Activated B cell treated with CpG ODN at 0.5 μM for 24 hours (primary cell): ENCODE measurements around the gene IFNG. TPM values are rescaled to one million over a fixed set of nuclear protein-coding genes. Genes with fewer than 3 reads are reported as not detected.

ENCODE experiments used
- ATAC-seq: fragments of 200-7000 bp; cut with Tn5 transposase; one replicate; pipeline ENCODE4 v1.10.0; 2021; ENCODE audit warnings: low read depth, mild to moderate bottlenecking, moderate library complexity
- CTCF ChIA-PET: fragments of 350-600 bp; sonication (Branson Sonifier 250); formaldehyde crosslinking; loops from one replicate; lab custom pipeline; 2021; ENCODE audit warnings: antibody characterized with exemption; lab: Charles Lee
- POLR2A ChIA-PET: fragments of 350-600 bp; sonication (Branson Sonifier 250); formaldehyde crosslinking; loops from one replicate; lab custom pipeline; 2021; ENCODE audit warnings: antibody characterized with exemption; lab: Charles Lee
- DNase-seq: peaks from one replicate; pipeline ENCODE4 v3.0.0; 2022
- H3K27ac Mint-ChIP-seq: one replicate; pipeline ENCODE4 v1.8.0; 2020; ENCODE audit warnings: mixed read lengths
- H3K27me3 Mint-ChIP-seq: one replicate; pipeline ENCODE4 v1.8.0; 2021; ENCODE audit warnings: mixed read lengths
- H3K36me3 Mint-ChIP-seq: one replicate; pipeline ENCODE4 v1.8.0; 2021; ENCODE audit warnings: low read depth, mixed read lengths
- H3K4me1 Mint-ChIP-seq: one replicate; pipeline ENCODE4 v1.8.0; 2021; ENCODE audit warnings: mixed read lengths
- H3K4me3 Mint-ChIP-seq: one replicate; pipeline ENCODE4 v1.8.0; 2020; ENCODE audit warnings: mild to moderate bottlenecking, mixed read lengths
- H3K9me3 Mint-ChIP-seq: one replicate; pipeline ENCODE4 v1.8.0; 2020; ENCODE audit warnings: mixed read lengths
- intact Hi-C: fragments of 100-400 bp; cut with micrococcal nuclease; formaldehyde crosslinking; loops from one replicate; pipeline ENCODE4 v1.15.1; 2024
- total RNA-seq: library from RNA; stranded (reverse); gene quantifications from 2 replicates; pipeline ENCODE4 v1.2.3, GENCODE V29; 2022
- TF ChIP-seq, protein P1 (sequence below): fragments of 200-600 bp; IDR thresholded peaks from one replicate; pipeline ENCODE4 v1.8.0; 2022; ENCODE audit warnings: antibody characterized with exemption, mild to moderate bottlenecking

IFNG gene
- total RNA-seq, 1 donor from 2014 or later, result not detected

DNA sequence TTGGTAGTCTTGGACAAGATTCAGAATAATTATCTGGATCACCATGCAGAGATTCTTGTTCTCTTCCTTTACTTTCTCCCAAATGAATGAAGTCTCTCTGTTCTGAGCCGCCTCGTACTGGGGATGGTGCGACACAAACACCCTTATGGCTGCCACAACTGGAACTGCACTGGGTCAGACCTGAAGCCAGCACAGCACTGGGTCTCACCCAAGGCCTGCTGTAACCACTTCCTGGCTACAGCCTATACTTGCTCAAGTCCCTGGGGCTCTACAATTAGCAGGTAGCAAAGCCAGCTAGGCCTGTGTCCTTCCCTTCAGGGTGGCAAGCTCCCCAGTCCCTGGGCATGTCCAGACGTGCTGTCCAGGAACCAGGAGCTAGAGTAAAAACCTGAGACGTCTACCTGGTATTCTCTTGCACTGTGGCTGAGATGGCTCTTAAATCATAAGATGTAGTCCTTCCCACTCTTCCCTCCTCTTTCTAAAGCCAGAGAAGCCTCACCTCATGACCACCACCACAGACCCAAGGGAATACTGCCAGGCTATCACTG lies 27.6 kb downstream of the IFNG start:
- Mint-ChIP-seq H3K36me3 (peaks cover 25% of the 10 kb centered on the region), H3K27ac (no peak overlapping the region), H3K27me3 (no peaks in the 10 kb centered on the region), H3K9me3 (peaks cover 31% of the 10 kb centered on the region), H3K4me1 (no peaks in the 10 kb centered on the region), H3K4me3 (no peak overlapping the region)
- TF ChIP-seq, protein P1, sequence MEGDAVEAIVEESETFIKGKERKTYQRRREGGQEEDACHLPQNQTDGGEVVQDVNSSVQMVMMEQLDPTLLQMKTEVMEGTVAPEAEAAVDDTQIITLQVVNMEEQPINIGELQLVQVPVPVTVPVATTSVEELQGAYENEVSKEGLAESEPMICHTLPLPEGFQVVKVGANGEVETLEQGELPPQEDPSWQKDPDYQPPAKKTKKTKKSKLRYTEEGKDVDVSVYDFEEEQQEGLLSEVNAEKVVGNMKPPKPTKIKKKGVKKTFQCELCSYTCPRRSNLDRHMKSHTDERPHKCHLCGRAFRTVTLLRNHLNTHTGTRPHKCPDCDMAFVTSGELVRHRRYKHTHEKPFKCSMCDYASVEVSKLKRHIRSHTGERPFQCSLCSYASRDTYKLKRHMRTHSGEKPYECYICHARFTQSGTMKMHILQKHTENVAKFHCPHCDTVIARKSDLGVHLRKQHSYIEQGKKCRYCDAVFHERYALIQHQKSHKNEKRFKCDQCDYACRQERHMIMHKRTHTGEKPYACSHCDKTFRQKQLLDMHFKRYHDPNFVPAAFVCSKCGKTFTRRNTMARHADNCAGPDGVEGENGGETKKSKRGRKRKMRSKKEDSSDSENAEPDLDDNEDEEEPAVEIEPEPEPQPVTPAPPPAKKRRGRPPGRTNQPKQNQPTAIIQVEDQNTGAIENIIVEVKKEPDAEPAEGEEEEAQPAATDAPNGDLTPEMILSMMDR, result no peak
- ChIA-PET POLR2A (no interaction called here), CTCF (no interaction called here)
- ATAC-seq (no peak), DNase-seq (no peak)
- intact Hi-C loops, result no loop called here

GRCh38 chr12:68129979-68130378 lies 29.6 kb downstream of the IFNG start:
- Mint-ChIP-seq H3K36me3 (peaks cover 30% of the 10 kb centered on the region), H3K4me3 (no peak overlapping the region), H3K27ac (no peak overlapping the region), H3K4me1 (no peaks in the 10 kb centered on the region), H3K9me3 (peaks cover 35% of the 10 kb centered on the region), H3K27me3 (no peaks in the 10 kb centered on the region)
- ATAC-seq, result no peak
- ChIA-PET CTCF (no interaction called here), POLR2A (no interaction called here)
- no peak for DNase-seq
- TF ChIP-seq, protein P1, result no peak
- intact Hi-C loops, result no loop called here

DNA sequence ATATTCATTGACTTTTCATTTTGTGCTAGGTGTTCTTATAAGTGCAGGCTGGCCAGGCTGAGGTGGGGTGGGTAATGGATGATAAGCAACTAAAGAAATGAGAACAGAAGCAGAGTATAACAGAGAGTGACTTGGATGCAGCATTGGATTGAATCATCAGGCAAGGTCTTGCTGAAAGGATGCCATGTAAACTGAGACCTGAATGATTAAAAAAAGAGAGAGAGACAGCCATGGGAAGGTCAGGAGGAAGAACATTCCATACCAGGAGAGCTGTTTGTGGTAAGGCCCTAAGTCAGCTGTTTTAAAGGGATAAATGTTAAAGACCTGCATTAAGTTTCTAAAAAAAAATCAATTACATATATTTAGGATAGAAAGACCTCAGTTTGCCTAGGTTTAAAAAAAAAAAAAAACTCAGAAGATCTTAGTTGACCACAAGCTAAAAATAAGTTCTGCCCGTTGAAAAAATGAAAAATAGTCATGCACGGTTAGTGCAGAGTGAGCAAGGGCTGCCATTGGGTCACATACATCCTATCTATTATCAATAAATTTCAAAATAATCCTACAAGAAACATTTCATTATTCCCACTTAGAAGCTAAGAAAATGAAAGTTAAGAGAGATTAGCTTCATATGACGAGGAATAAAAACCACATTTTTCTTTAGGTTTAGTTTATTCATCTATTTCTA lies 37.2 kb downstream of the IFNG start:
- no peaks in the 10 kb centered on the region for H3K27me3 Mint-ChIP-seq
- ATAC-seq (no peak), DNase-seq (no peak)
- intact Hi-C loops, result no loop called here
- H3K36me3 Mint-ChIP-seq, result peaks cover 8% of the 10 kb centered on the region
- no peak overlapping the region for H3K4me3 Mint-ChIP-seq
- ChIA-PET POLR2A (no interaction called here), CTCF (no interaction called here)
- no peaks in the 10 kb centered on the region for H3K4me1 Mint-ChIP-seq
- TF ChIP-seq, protein P1, result no peak
- peaks cover 7% of the 10 kb centered on the region for H3K9me3 Mint-ChIP-seq
- no peak overlapping the region for H3K27ac Mint-ChIP-seq

GRCh38 chr12:68121143-68121542 lies 38.4 kb downstream of the IFNG start:
- H3K4me3 Mint-ChIP-seq, result no peak overlapping the region
- ChIA-PET CTCF (no interaction called here), POLR2A (no interaction called here)
- TF ChIP-seq, protein P1, result no peak
- DNase-seq, result no peak
- intact Hi-C loops, result no loop called here
- peaks cover 7% of the 10 kb centered on the region for H3K9me3 Mint-ChIP-seq
- no peak for ATAC-seq
- H3K27ac Mint-ChIP-seq, result no peak overlapping the region
- H3K27me3 Mint-ChIP-seq, result no peaks in the 10 kb centered on the region
- peaks cover 5% of the 10 kb centered on the region for H3K36me3 Mint-ChIP-seq
- H3K4me1 Mint-ChIP-seq, result no peaks in the 10 kb centered on the region

- ChIA-PET CTCF (no interaction called here), POLR2A (no interaction called here)
- ATAC-seq, result no peak
- TF ChIP-seq, protein P1, result no peak
- Mint-ChIP-seq H3K9me3 (peaks cover 2% of the 10 kb centered on the region), H3K4me1 (no peaks in the 10 kb centered on the region), H3K27me3 (no peaks in the 10 kb centered on the region), H3K36me3 (peaks cover 2% of the 10 kb centered on the region), H3K27ac (no peak overlapping the region), H3K4me3 (no peak overlapping the region)
- no peak for DNase-seq
- intact Hi-C loops, result no loop called here
These were observed 39.8 kb downstream of the IFNG start for GRCh38 chr12:68119724-68120211.
